Renal cortical epithelial cell (primary cell): ENCODE results near the gene PTPN2. TPM values are rescaled to one million over a fixed set of nuclear protein-coding genes. Genes with fewer than 3 reads are reported as not detected.
"Not testable (repeated sequence)": the region's sequence is repeated elsewhere in the genome, so short reads cannot be mapped to it uniquely, and the experiment has no call there.

Experiments
- DNase-seq: peaks from one replicate; pipeline ENCODE4 v3.0.0-alpha.2; 2011; ENCODE audit warnings: low read depth
- total RNA-seq: library from RNA; depleted of rRNA; stranded (reverse); fragments of >200 nt; gene quantifications from 2 replicates; pipeline ENCODE4 v1.2.3, GENCODE V29; 2014

PTPN2 gene
- 32.0 and 51.6 TPM in 2 replicates for total RNA-seq

DNA sequence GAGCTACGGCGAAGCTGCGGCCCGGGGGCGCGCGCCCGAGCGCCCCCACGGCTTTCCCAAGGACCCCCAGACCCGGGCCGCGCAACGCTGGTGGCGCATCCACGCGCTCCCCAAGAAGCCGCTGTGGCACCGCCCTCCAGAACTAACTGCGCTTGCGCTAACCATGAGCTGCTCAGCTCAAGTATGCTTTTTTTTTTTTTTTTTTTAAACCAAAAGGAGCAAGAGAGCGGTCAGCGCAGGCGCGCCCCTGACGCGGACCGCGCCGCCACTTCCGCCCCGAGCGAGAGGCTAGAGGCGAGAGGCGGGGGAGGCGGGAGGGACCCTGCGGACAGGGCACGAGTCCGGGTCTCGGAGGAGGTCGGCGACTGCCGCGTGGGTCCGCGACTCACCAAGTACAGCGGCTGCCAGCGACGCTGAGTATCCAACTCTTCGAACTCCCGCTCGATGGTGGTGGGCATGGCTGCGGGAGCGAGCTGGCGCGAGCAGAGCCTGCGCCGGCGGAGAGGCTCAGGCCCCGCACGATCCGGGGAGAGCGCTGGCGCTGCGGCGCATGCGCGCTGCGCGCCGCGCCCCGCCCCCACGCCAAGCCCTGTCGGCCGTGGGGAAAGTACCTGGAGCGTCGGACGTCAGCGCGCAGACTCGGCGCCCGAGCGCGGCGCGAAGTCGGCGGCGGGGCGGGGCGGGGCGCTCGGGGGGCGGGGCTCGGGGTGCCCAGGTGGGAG, at the start of gene PTPN2:
PTPN2 (minus strand) TSS at position 554 of the 722 bp plus-strand sequence; CDS start at position 458, 96 bp downstream.
- DNase-seq: peak; percentile 90

- DNase-seq: no peak
Observed at GRCh38 chr18:12933327-12933726, 49.3 kb upstream of the PTPN2 start.

GRCh38 chr18:12930908-12931307, 46.9 kb upstream of the PTPN2 start:
- DNase-seq: no peak

DNA sequence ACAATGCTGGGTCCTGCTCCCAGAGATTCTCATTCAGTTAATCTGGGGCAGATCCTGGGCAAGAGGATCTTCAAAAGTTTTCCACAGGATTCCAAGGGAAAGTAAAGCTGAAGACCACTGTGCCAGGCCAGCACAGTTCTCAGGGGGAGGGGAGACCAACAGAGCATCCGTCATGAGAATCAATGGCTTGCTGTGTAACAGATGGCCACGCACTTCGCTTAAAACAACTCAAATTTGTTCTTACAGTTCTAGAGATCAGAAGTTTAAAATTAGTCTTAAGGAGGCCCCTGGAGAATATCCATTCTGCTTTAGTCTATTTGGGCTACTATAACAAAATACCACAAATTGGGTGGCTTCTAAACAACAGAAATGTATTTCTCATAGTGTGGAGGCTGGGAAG, 46.3 kb upstream of the PTPN2 start:
- no peak for DNase-seq

DNA sequence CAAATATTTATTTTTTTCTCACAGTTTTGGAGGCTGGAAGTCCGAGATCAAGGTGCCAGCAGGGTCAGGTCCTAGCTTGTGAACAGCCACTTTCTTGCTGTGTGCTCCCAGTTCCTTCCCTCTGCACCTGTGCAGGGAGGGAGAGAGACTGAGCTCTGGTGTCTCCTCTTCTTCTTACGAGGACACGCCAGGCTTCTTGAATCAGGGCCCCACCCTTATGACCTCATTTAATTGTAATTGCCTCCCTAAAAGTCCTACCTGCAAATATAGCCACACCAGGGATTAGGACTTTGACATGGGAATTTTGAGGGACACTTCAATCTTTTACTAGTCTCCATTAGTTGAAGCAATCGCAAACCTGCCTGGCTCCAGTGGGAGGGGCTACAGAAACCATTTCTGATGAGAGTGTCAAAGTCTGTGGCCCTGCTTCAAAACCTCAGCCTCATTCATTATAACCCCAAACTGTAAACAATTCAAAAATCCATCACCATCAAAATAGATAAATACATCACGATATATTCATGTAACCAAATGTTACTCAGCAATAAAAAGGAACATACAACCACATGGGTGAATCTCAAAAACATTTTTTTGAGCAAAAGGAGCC, 45.5 kb upstream of the PTPN2 start:
- DNase-seq: no peak

- DNase-seq: peak; percentile 68
Observed at GRCh38 chr18:12928641-12929040, 44.6 kb upstream of the PTPN2 start.

- DNase-seq: no peak
Observed at GRCh38 chr18:12928206-12928605, 44.2 kb upstream of the PTPN2 start.

DNA sequence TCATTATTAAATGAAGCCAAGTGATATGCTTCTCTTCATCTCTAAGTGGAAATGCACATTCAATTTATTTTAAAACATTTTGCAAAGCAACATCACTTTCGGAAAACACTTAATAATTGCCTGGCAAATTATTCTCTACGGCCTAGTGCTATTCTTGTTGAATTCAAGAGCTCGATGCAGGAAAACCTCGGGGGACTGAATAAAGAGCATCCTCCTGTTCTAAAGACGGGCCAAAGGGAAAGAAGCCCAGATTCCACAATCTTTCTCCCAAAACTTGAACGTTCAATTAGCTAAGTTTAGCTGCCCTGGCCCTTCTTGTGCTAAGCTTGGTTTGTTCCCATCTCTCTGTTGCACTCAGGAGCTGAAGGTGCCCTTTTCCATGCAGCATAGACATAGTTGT, 40.6 kb upstream of the PTPN2 start:
- no peak for DNase-seq

- no peak for DNase-seq
Observed at GRCh38 chr18:12922266-12922665, 38.2 kb upstream of the PTPN2 start.

DNA sequence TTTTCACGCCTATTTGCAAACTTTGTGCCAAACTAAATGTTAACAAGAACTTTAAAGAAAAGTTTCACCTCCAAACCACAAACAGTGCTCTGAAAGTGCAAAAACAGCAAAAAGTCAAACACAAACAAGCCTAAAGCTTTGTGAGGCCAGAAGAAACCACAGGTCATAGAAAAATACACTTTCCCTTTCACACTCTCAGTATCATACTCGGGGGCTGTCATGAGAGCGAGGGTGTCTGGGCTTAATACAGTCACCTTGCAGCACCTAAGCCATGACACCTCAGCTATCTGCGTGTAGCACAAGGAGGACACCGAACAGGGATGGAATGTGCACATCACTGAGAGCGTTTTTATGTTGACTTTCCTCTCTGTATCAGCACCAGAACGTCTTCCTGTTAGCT, 37.1 kb upstream of the PTPN2 start:
- no peak for DNase-seq

DNA sequence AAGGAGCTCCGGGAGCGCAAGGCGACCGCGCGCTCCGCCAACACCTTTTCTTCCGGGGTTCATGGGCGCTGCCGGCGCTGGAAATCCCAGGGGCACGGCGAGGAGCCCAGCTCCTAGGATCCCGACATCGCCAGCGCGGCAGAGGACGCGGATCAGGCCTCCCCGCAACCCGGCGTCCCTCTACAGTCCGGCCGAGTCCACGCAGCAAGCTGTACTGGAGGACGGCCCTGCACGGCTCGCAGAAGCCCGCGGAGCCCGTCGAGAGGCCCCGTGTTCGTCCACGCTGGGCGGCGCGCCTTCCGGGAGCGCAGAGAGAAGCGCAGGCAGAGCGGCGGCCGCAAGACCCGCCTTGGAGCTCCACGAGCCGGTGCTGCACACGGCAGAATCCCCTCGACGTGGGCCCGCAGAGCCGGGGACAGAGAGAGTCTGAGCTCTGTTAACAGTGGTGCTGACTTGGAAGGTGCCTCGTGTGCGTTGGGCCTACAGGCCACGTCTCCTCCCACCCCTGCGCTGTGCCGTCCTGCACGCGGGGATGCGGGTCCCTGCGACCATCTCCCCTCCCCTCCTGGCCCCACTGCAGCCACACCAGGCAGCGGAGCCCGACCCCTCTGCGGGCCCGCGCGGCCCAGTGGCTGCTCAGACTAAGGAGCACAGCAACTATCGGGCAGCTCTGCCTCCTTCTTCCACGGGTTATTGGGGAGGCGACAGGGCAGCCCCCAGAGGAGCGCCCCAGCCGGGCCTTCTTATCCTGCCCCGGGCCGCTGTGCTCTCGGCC, 28.1 kb upstream of the PTPN2 start:
- no peak for DNase-seq

DNA sequence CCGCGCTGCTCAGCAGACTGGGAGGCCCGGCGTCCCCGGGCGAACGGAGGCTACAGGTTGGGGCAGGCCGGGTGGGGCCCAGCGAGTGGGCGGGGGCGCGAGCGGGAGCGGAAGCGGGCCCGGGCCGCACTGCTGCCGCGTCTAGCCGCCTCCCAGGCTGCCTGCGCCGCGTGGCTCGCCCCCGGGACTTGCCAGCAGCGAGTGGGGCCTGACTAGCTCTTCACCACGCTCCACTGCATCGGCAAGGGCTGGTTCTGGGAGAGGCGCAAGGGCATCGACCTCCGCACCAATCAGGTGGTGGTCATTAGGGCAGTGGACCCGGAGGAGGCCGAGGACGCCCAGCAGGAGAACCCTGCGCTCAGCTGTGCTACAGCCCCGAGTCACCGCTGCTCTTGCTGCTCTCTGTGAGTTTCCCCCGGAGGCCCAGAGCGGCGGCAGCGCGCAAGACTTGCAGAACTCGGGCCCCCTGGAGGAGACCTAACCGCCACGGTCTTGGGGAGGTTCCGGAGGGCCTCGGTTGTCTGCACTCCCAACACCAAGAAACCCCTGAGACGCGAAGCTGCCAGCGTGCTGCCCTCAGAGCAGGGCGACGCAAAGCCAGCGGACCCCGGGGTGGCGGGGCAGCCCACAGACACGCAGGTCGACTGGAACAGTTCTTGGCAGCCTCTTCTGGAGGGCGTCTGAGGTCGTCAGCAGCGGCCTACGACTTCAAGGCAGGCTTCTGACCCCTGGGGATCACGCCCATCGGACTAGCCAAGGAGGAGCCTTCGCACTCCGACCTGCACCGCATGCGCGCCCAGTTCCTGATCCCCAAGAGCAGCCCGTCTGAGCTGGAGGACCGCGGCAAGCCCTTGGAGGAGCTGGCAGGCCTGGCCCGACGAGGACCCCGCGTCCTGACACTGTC, 27.2 kb upstream of the PTPN2 start:
- DNase-seq: peak; percentile 18

- DNase-seq: no peak
Observed at GRCh38 chr18:12908706-12909105, 24.7 kb upstream of the PTPN2 start.

GRCh38 chr18:12907258-12907925, 23.4 kb upstream of the PTPN2 start:
- DNase-seq: no peak

DNA sequence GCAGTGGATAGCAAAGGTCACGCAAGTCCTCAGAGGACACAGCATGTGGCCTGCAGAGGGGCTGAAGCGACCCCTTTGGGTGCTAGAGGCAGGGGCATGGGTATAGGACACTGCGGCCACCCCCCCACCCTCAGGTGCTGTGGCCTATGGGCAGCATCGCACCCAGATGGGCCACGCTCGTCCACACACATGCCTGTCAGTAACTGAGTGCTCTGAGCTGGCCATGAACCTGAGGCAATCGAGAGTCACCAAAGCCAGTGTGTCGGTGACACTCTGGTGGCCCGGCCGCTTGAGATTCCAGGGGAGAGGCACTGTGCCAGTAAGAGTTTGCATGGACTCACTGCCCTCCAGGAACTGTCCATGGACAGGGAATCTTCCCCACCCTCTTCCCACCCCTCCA, 22.7 kb upstream of the PTPN2 start:
- DNase-seq: no peak

DNA sequence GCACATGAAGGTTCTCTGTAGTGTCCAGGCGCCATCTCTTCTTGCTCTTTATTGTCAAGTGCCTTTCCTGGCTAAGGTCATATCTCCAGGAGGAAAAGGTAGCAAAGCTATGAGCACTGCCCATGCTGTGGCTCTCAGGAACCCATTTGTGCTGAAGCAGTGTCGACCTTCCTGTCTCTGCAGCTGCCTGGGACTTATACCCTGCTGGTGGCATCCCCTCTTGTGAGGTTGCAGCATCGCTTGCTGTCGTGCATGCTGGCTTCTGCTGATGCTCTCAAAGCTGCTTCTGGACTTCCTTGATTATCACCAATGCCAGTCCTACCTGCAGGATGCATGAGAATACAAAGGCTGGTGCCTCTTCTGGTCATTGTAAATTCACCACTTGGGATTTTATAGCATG, 22.1 kb upstream of the PTPN2 start:
- no peak for DNase-seq

DNA sequence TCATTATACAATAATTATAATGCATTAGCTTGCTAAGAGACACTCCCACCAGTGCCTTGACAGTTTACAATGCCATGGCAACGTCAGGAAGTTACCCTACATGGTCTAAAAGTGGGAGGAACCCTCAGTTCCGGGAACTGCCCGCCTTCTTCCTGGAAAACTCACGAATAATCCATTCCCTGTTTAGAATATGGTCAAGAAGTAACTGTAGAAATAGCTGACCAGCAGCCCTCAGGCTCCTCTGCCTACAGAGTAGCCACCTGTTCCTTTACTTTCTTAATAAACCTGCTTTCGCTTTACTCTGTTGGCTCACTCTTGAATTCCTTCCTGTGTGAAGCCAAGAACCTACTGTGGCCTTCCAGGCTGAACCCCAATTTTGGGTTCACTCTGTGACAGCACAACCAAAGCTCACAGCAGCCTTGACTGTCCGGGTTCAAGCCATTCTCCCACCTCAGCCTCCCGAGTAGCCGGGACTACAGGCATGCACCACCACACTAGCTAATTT, 20.0 kb upstream of the PTPN2 start:
- DNase-seq: peak; percentile 75

- not testable (repeated sequence) for DNase-seq
Observed at GRCh38 chr18:12901208-12901607, 17.2 kb upstream of the PTPN2 start.

DNA sequence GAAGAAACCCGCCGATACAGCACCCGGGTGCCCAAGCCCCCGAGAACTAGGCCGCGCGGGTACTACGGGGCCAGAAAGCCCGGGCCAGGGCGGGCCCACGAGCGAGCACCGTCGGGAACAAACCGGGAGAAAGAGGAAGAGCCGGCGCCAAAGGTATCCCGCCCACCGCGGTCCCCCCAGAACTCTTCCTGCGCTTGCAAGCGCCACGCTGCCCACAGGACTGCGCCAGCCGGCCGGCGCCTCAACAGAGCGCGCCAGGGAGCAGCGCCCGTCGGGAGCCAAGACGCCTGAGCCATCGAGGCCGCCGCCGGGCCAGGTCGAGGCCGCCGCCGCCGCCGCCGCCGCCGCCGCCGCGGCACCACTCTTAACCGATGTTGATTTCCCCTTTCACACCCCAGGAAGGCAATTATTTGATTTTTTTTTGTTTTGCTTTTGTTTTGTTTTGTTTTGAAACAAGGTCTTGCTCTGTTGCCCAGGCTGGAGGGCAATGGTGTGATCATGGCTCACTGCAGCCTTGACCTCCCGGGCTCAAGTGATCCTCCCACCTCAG, 12.8 kb upstream of the PTPN2 start:
- DNase-seq: not testable (repeated sequence)

DNA sequence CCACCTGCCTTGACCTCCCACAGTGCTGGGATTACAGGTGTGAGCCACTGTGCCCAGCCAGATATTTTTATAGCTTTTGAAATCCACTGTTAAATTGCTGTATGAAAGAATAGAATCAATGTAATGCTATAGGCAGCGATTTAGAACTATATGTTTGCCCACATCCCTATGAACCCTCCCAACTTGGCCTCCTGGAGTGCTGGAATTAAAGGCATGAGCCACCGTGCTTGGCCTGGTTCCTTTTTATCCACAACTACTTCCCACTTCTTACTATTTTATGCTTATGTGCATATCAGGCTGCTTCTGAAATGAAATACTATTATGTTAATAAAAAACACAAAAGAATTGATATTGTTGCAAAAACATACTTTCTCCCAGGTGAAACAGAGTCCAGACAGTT, 11.6 kb upstream of the PTPN2 start:
- no peak for DNase-seq

DNA sequence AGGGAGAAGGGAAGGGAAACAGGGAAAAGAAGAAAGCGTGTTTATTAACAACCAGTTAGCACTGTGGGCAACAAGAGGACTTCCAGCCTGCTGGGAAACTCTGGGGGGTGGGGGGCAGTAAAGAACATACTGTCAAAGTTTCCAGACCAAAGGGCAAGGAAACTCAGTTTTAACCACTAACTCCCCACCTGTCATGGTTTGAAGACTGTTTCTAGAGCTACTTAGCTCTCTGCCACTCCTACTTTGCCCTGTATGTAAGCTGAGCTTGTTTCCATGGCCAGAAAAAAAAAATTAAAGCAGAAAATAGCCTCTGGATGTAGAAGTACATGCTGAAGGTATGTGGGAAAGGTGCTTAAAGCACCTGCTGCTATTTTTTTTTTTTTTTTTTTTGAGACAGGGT, 11.0 kb upstream of the PTPN2 start:
- no peak for DNase-seq
